Parathyroid adenoma (tissue), 2 donors: ENCODE measurements around the gene STOML2.

Experiments
- H2AFZ ChIP-seq: fragments of 300-600 bp; sonication (generic); one replicate; pipeline ENCODE4 v1.7.0; 2017; ENCODE audit warnings: antibody characterized with exemption, mild to moderate bottlenecking
- H3K27ac ChIP-seq: fragments of 300-600 bp; sonication (generic); one replicate; pipeline ENCODE4 v1.7.0; 2017
- H3K27me3 ChIP-seq: fragments of 300-600 bp; sonication (generic); one replicate; pipeline ENCODE4 v1.7.0; 2017; ENCODE audit warnings: low read length; ENCODE audit not compliant: control insufficient read depth, insufficient read depth
- H3K36me3 ChIP-seq: fragments of 300-600 bp; sonication (generic); one replicate; pipeline ENCODE4 v1.7.0; 2017; ENCODE audit warnings: low read length; ENCODE audit not compliant: control insufficient read depth, insufficient read depth
- H3K4me1 ChIP-seq: fragments of 300-600 bp; sonication (generic); one replicate; pipeline ENCODE4 v1.7.0; 2017; ENCODE audit warnings: control low read depth
- H3K4me2 ChIP-seq: fragments of 300-600 bp; sonication (generic); one replicate; pipeline ENCODE4 v1.7.0; 2017; ENCODE audit warnings: low read length
- H3K4me3 ChIP-seq: fragments of 300-600 bp; sonication (generic); one replicate; pipeline ENCODE4 v1.7.0; 2017; ENCODE audit warnings: low read depth, low read length
- H3K79me2 ChIP-seq: fragments of 300-600 bp; sonication (generic); one replicate; pipeline ENCODE4 v1.7.0; 2017; ENCODE audit warnings: control low read depth
- H3K9ac ChIP-seq: fragments of 300-600 bp; sonication (generic); one replicate; pipeline ENCODE4 v1.7.0; 2017; ENCODE audit warnings: mild to moderate bottlenecking
- H3K9me3 ChIP-seq: fragments of 300-600 bp; sonication (generic); one replicate; pipeline ENCODE4 v1.7.0; 2017; ENCODE audit warnings: low read length; ENCODE audit not compliant: control insufficient read depth
- TF ChIP-seq, protein P1 (sequence below): fragments of 300-600 bp; sonication (generic); IDR thresholded peaks from one replicate; pipeline ENCODE4 v1.7.0; 2017; ENCODE audit warnings: antibody characterized with exemption, mild to moderate bottlenecking
- donor health status: primary hyperparathyroidism.

The STOML2 gene

GRCh38 chr9:35104586-35104985, 1.7 kb upstream of the STOML2 start:
- H3K4me2 ChIP-seq = no peak overlapping the region
- no peaks in the 10 kb centered on the region for H3K9me3 ChIP-seq
- no peaks in the 10 kb centered on the region for H3K36me3 ChIP-seq
- no peak overlapping the region for H3K4me3 ChIP-seq
- H3K9ac ChIP-seq = no peak overlapping the region
- TF ChIP-seq, protein P1, sequence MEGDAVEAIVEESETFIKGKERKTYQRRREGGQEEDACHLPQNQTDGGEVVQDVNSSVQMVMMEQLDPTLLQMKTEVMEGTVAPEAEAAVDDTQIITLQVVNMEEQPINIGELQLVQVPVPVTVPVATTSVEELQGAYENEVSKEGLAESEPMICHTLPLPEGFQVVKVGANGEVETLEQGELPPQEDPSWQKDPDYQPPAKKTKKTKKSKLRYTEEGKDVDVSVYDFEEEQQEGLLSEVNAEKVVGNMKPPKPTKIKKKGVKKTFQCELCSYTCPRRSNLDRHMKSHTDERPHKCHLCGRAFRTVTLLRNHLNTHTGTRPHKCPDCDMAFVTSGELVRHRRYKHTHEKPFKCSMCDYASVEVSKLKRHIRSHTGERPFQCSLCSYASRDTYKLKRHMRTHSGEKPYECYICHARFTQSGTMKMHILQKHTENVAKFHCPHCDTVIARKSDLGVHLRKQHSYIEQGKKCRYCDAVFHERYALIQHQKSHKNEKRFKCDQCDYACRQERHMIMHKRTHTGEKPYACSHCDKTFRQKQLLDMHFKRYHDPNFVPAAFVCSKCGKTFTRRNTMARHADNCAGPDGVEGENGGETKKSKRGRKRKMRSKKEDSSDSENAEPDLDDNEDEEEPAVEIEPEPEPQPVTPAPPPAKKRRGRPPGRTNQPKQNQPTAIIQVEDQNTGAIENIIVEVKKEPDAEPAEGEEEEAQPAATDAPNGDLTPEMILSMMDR = no peak
- no peaks in the 10 kb centered on the region for H3K27me3 ChIP-seq
- peaks cover 9% of the 10 kb centered on the region for H3K4me1 ChIP-seq
- no peak overlapping the region for H3K27ac ChIP-seq
- no peak overlapping the region for H2AFZ ChIP-seq
- H3K79me2 ChIP-seq = peaks cover 3% of the 10 kb centered on the region

- Histone ChIP-seq H3K4me3 (peak overlapping the region; percentile 68), H3K4me2 (peak overlapping the region; percentile 74), H2AFZ (peak overlapping the region; percentile 89), H3K4me1 (peaks cover 9% of the 10 kb centered on the region), H3K9ac (no peak overlapping the region), H3K27ac (peak overlapping the region; percentile 84), H3K9me3 (no peaks in the 10 kb centered on the region), H3K79me2 (peaks cover 3% of the 10 kb centered on the region), H3K36me3 (no peaks in the 10 kb centered on the region), H3K27me3 (no peaks in the 10 kb centered on the region)
- TF ChIP-seq, protein P1 = no peak
These were observed 795 bp upstream of the STOML2 start for GRCh38 chr9:35103660-35104191.

GRCh38 chr9:35102465-35102768, 514 bp downstream of the STOML2 start:
- Histone ChIP-seq H2AFZ (peak overlapping the region; percentile 89), H3K36me3 (no peaks in the 10 kb centered on the region), H3K9me3 (no peaks in the 10 kb centered on the region), H3K4me2 (peak overlapping the region; percentile 74), H3K4me3 (peak overlapping the region; percentile 68), H3K79me2 (peaks cover 3% of the 10 kb centered on the region), H3K27me3 (no peaks in the 10 kb centered on the region), H3K4me1 (peaks cover 9% of the 10 kb centered on the region), H3K27ac (peak overlapping the region; percentile 84), H3K9ac (peak overlapping the region; percentile 28)
- TF ChIP-seq, protein P1 = no peak

- peaks cover 6% of the 10 kb centered on the region for H3K4me1 ChIP-seq
- no peaks in the 10 kb centered on the region for H3K9me3 ChIP-seq
- H3K27me3 ChIP-seq = no peaks in the 10 kb centered on the region
- no peak overlapping the region for H3K4me3 ChIP-seq
- H3K4me2 ChIP-seq = no peak overlapping the region
- H2AFZ ChIP-seq = no peak overlapping the region
- peaks cover 3% of the 10 kb centered on the region for H3K79me2 ChIP-seq
- H3K9ac ChIP-seq = no peak overlapping the region
- TF ChIP-seq, protein P1 = no peak
- no peak overlapping the region for H3K27ac ChIP-seq
- H3K36me3 ChIP-seq = no peaks in the 10 kb centered on the region
These were observed 5.4 kb downstream of the STOML2 start for GRCh38 chr9:35097573-35097972.

DNA sequence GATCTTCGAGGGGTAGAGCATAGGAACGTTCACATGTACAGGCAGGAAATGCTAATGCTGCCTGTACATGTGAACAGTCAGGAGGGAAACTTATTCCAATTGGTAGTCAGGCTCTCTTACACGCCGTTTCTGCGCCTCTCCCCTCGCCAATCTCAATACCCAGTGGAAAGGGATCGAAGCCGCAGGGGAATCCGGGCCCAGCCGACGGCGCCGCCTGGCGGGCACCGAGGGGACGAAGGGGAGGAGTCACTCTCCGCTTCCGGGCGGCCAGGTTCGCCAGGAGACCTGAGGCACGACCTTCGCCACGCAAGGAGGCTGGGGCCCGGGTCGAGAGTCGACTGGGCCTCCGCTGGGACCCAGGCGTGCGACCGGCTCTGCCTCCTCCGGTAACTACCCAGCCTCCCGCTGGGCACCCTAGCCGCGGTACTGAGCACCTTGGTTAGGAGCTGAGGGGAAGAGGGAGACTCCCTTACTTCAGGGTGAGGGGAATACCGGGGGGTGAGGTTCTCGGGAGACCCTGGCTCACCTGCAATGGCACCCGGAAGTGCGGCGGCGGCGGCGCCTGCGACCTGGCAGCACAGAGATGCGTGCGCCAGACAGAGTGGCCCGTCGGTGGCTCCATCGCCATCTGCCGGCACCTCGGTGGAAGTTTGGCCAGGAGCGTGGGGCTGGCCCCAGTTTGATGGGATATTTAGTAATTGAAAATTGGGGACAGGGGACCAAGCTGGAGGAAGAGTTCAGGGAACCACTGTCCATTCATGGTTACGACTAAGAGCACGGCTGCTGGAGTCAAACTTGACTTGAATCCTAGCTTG, 6.7 kb downstream of the STOML2 start, which contains the start of gene PIGO:
TSS of gene PIGO (minus strand) at position 557 of the 815 bp plus-strand sequence. CDS start 1,026 bp downstream, outside the sequence.
- Histone ChIP-seq H3K4me3 (peak within 1 kb of the TSS; percentile 97), H3K27me3 (no peaks in the 10 kb centered on the region), H2AFZ (peak within 1 kb of the TSS; percentile 80), H3K4me2 (peak within 1 kb of the TSS; percentile 92), H3K9me3 (no peaks in the 10 kb centered on the region), H3K79me2 (no peaks in the 10 kb centered on the region), H3K4me1 (peaks cover 2% of the 10 kb centered on the region), H3K36me3 (no peaks in the 10 kb centered on the region), H3K27ac (peak within 1 kb of the TSS; percentile 95), H3K9ac (peak within 1 kb of the TSS; percentile 68)
- TF ChIP-seq, protein P1 = peak; percentile 50
